Measurements from ENCODE around the gene ARMH3.
A peak's percentile ranks its signal among the peaks of the same experiment; 100 is the strongest.

ARMH3 gene

GRCh38 chr10:102033787-102034186 is 22.2 kb downstream of the ARMH3 start:
- H3K4me3 ChIP-seq (ENCODE audit: low read depth, low read length), result no peak overlapping the region
- no peak for DNase-seq (ENCODE audit: low read depth)
- no peak for TF ChIP-seq MAX (IDR thresholded peaks at IDR 0.05; ENCODE audit: low read depth, low read length)
- no peak for TF ChIP-seq POLR2A (IDR thresholded peaks at IDR 0.05; ENCODE audit: extremely low read depth, insufficient read length)
- TF ChIP-seq MYC (IDR thresholded peaks at IDR 0.05; ENCODE audit: low read depth, low read length), result no peak
- TF ChIP-seq CTCF (IDR thresholded peaks at IDR 0.05; ENCODE audit: low read depth, low read length), result no peak

- TF ChIP-seq MAX (IDR thresholded peaks at IDR 0.05; ENCODE audit: low read depth, low read length) (no peak), MYC (IDR thresholded peaks at IDR 0.05; ENCODE audit: low read depth, low read length) (no peak), CTCF (IDR thresholded peaks at IDR 0.05; ENCODE audit: low read depth, low read length) (no peak)
- no peak overlapping the region for H3K4me3 ChIP-seq (ENCODE audit: low read depth, low read length)
- no peak for DNase-seq (ENCODE audit: low read depth)
Measured at GRCh38 chr10:102027261-102027660, 28.7 kb downstream of the ARMH3 start.

DNA sequence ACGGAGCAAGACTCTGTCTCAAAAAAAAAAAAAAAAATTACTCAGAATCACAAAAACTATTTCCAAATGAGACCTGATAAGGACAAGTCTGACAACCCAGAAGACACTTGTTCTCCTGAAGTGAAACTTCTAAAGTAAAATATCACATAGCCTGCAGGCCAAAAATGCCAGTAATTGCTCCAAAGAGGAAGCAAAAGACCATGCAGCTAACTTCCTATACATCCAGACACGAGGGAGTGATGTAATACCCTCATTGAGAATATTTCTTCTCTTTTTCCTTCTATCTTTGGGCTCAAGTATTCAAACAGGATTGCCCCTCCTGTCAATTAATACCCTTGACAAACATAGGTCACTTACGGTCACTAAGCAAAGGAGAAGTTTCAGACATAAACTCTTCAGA is 31.2 kb downstream of the ARMH3 start:
- no peak overlapping the region for H3K4me3 ChIP-seq (ENCODE audit: low read depth, low read length)
- TF ChIP-seq POLR2A (IDR thresholded peaks at IDR 0.05; ENCODE audit: extremely low read depth, insufficient read length), result no peak
- peak; percentile 76 for TF ChIP-seq MAX (IDR thresholded peaks at IDR 0.05; ENCODE audit: low read depth, low read length)
- TF ChIP-seq MYC (IDR thresholded peaks at IDR 0.05; ENCODE audit: low read depth, low read length), result peak; percentile 90
- TF ChIP-seq CTCF (IDR thresholded peaks at IDR 0.05; ENCODE audit: low read depth, low read length), result no peak
- DNase-seq (ENCODE audit: low read depth), result peak; percentile 68

DNA sequence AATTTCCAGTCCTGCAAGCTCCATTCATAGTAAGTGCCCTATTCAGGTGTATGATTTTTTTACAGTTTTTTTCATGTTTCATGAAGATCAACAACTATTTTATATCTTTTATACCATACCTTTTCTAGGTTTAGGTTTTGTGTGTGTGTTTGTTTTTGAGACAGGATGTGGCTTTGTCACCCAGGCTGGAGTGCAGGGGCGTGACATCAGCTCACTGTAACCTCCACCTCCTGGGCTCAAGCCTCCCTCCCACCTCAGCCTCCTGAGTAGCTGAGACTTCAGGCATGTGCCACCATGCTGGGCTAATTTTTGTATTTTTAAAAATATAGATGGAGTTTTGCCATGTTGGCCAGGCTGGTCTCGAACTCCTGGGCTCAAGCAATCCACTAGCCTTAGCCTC is 35.0 kb downstream of the ARMH3 start:
- TF ChIP-seq MYC (IDR thresholded peaks at IDR 0.05; ENCODE audit: low read depth, low read length) (no peak), MAX (IDR thresholded peaks at IDR 0.05; ENCODE audit: low read depth, low read length) (no peak), POLR2A (IDR thresholded peaks at IDR 0.05; ENCODE audit: extremely low read depth, insufficient read length) (no peak), CTCF (IDR thresholded peaks at IDR 0.05; ENCODE audit: low read depth, low read length) (no peak)
- no peak overlapping the region for H3K4me3 ChIP-seq (ENCODE audit: low read depth, low read length)
- DNase-seq (ENCODE audit: low read depth), result peak; percentile 16

DNA sequence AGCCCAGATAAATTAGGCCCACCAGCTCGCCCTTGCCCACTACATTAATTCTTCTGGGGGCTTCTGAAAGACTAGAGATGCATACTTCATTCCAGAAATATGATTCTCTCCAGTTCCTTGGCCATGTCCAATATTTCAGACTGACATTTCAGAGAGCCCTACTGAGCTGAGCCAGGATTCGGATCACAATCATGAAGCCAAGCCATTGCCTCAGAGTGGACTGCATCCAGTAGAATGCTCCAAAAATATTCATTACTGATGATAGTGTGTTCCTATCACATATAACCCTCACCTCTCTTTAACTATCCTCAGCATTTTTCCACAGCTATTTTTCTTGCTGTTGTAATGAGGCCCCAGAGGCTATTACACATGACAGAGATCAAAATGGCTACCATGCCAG is 38.7 kb downstream of the ARMH3 start:
- TF ChIP-seq MAX (IDR thresholded peaks at IDR 0.05; ENCODE audit: low read depth, low read length) (no peak), POLR2A (IDR thresholded peaks at IDR 0.05; ENCODE audit: extremely low read depth, insufficient read length) (no peak)
- no peak for DNase-seq (ENCODE audit: low read depth)

DNA sequence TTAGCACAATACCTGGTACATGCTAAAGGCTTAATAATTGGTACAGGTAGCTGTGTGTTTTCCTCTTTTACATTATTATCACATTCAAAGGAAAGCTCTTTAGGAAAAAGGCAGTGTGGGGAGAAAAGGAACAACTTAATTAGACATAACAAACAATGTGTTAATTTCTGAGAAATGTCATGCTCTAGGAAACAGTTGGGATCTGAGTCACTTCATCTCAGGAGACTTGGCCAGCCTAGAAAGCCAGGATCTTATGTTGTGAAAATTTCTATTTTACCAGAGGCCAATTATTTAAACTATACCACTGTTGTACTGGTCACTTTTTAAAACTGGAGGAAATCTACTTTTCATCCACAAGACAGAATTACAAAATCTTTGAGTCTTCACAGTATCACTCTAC is 39.6 kb downstream of the ARMH3 start:
- DNase-seq (ENCODE audit: low read depth), result no peak
- no peak for TF ChIP-seq CTCF (IDR thresholded peaks at IDR 0.05; ENCODE audit: low read depth, low read length)
- no peak overlapping the region for H3K4me3 ChIP-seq (ENCODE audit: low read depth, low read length)

More for the DNA sequence above, 38.7 kb downstream of the ARMH3 start:
- no peak overlapping the region for H3K4me3 ChIP-seq (ENCODE audit: low read depth, low read length)
